K562 (cell line): Measurements from ENCODE around the gene HERC3. TPM values are rescaled to one million over a fixed set of nuclear protein-coding genes. Genes with fewer than 3 reads are reported as not detected.

Experiments used
- CREB3L1 ChIP-seq: fragments of 450-650 bp; IDR thresholded peaks from 2 replicates; pipeline ENCODE4 v1.6.1; 2014; ENCODE audit warnings: low read depth, mild to moderate bottlenecking, moderate library complexity, borderline replicate concordance
- E2F1 ChIP-seq: sonication (generic); formaldehyde crosslinking; IDR thresholded peaks from 2 replicates; pipeline ENCODE4 v1.8.1; 2023; ENCODE audit warnings: mild to moderate bottlenecking, missing genetic modification reagents, moderate library complexity
- E2F3 ChIP-seq: fragments of 250-450 bp; sonication (Bioruptor Pico); IDR thresholded peaks from 2 replicates; pipeline ENCODE4 v1.4.0; 2020; ENCODE audit warnings: mild to moderate bottlenecking
- EP400 ChIP-seq: fragments of 450-650 bp; IDR thresholded peaks from 2 replicates; pipeline ENCODE4 v1.6.1; 2017; ENCODE audit warnings: antibody characterized with exemption, mild to moderate bottlenecking, moderate library complexity
- HNRNPL ChIP-seq: fragments of 200-400 bp; formaldehyde crosslinking; IDR thresholded peaks from 2 replicates; pipeline ENCODE4 v1.6.1; 2017; ENCODE audit warnings: low read depth, mild to moderate bottlenecking, low read length
- HNRNPUL1 ChIP-seq: fragments of 200-400 bp; formaldehyde crosslinking; IDR thresholded peaks from 2 replicates; pipeline ENCODE4 v1.6.1; 2017; ENCODE audit warnings: low read length
- MCM2 ChIP-seq: fragments of 450-650 bp; IDR thresholded peaks from 2 replicates; pipeline ENCODE4 v1.6.1; 2017; ENCODE audit warnings: low read depth, mild to moderate bottlenecking
- MEIS2 ChIP-seq: fragments of 450-650 bp; IDR thresholded peaks from 2 replicates; pipeline ENCODE4 v1.6.1; 2014; ENCODE audit warnings: mild to moderate bottlenecking; ENCODE audit not compliant: partially characterized antibody
- POLR2G ChIP-seq: fragments of 200-400 bp; formaldehyde crosslinking; IDR thresholded peaks from 2 replicates; pipeline ENCODE4 v1.6.1; 2017; ENCODE audit warnings: low read depth, mild to moderate bottlenecking, antibody characterized with exemption, low read length, moderate library complexity
- PYGO2 ChIP-seq: fragments of 450-650 bp; IDR thresholded peaks from 2 replicates; pipeline ENCODE4 v1.6.1; 2016; ENCODE audit warnings: mild to moderate bottlenecking, missing genetic modification characterization, moderate library complexity, missing compliant biosample characterization
- RFX1 ChIP-seq: fragments of 450-650 bp; IDR thresholded peaks from 2 replicates; pipeline ENCODE4 v1.6.1; 2016; ENCODE audit warnings: mild to moderate bottlenecking, moderate library complexity
- RNF2 ChIP-seq: sonication (generic); IDR thresholded peaks from 2 replicates; pipeline ENCODE4 v1.6.1; 2016
- SMC3 ChIP-seq: conservative IDR thresholded peaks from 2 replicates; pipeline ENCODE4 v1.6.1; 2011; ENCODE audit warnings: low read depth, low read length, improper control_type of control experiment; ENCODE audit not compliant: insufficient read depth
- SRSF3 ChIP-seq: fragments of 200-400 bp; formaldehyde crosslinking; IDR thresholded peaks from 2 replicates; pipeline ENCODE4 v1.6.1; 2016; ENCODE audit warnings: mild to moderate bottlenecking, low read length, moderate library complexity; ENCODE audit not compliant: insufficient read depth
- STAT5A ChIP-seq: IDR thresholded peaks from 2 replicates; pipeline ENCODE4 v1.6.1; 2012; ENCODE audit warnings: low read length, inconsistent platforms, borderline replicate concordance
- TAF1 ChIP-seq: IDR thresholded peaks from 2 replicates; pipeline ENCODE4 v1.6.1; 2011; ENCODE audit warnings: mild to moderate bottlenecking, low read length, moderate library complexity; ENCODE audit not compliant: insufficient read depth, control insufficient read depth, severe bottlenecking; ENCODE audit errors: extremely low read depth
- VEZF1 ChIP-seq: fragments of 200-800 bp; sonication (Bioruptor generic); IDR thresholded peaks from 2 replicates; pipeline ENCODE4 v1.6.1; 2017; ENCODE audit warnings: missing genetic modification characterization, missing compliant biosample characterization
- ZBTB12 ChIP-seq: fragments of 250-450 bp; sonication (Bioruptor Pico); IDR thresholded peaks from 2 replicates; pipeline ENCODE4 v1.4.0; 2020
- ZBTB33 ChIP-seq: sonication (generic); formaldehyde crosslinking; IDR thresholded peaks from 2 replicates; pipeline ENCODE4 v1.8.1; 2023; ENCODE audit warnings: mild to moderate bottlenecking, missing genetic modification reagents
- ZBTB8A ChIP-seq: fragments of 450-650 bp; IDR thresholded peaks from 2 replicates; pipeline ENCODE4 v1.6.1; 2018; ENCODE audit warnings: mild to moderate bottlenecking, moderate library complexity; ENCODE audit not compliant: partially characterized antibody
- ZNF507 ChIP-seq: conservative IDR thresholded peaks from 2 replicates; pipeline ENCODE4 v1.6.1; 2017; ENCODE audit warnings: missing genetic modification characterization, missing compliant biosample characterization
- polyA plus RNA-seq, 8 experiments: library from polyadenylated mRNA; depleted of rRNA in 4 of 8; stranded (reverse) in 5 of 8; unstranded in 3 of 8; fragments of >200 nt; fragmentation: Nextera tagmentation in 2 of 8; fragmentation: Illumina TruSeq in 1 of 8; extraction: Ambion mirVana in 2 of 8; extraction: Trizol in 1 of 8; gene quantifications; 2 replicates each; pipeline versions ENCODE4 v1.2.1 to v1.2.3, GENCODE V29; 2011 to 2014; ENCODE audit warnings: inconsistent platforms in 1 of 8, missing spikeins in 1 of 8
- total RNA-seq, 7 experiments: library from RNA; depleted of rRNA in 6 of 7; stranded (reverse); fragments of >200 nt in 6 of 7; fragmentation: Illumina TruSeq in 2 of 7; extraction: Trizol in 2 of 7; gene quantifications; 2 replicates each; pipeline versions ENCODE4 v1.2.1 to v1.2.3, GENCODE V29; 2011 to 2021; ENCODE audit warnings: low replicate concordance in 1 of 7

Gene HERC3
- total and polyA plus RNA-seq, 9 of the 15 experiments (the other 6 are each of a cell fraction or from before 2014, with no cell fraction given), result 1.8 to 13.1 (median 7.6) TPM

GRCh38 chr4:88592600-88593448, 544 bp downstream of the HERC3 start (continued):
- TF ChIP-seq ZBTB33 (CRISPR knock-in tag) (peak; percentile 35; the same call in 1 of the 2 replicates), STAT5A (no peak), ZNF507 (no peak), MEIS2 (no peak), PYGO2 (tag) (no peak), TAF1 (peak; percentile 55), MCM2 (no peak), SMC3 (no peak), E2F1 (CRISPR knock-in tag) (no peak), RNF2 (no peak), ZBTB8A (no peak), VEZF1 (CRISPR knock-in tag) (peak; percentile 21; the same call in 1 of the 2 replicates), HNRNPUL1 (no peak), HNRNPL (no peak), CREB3L1 (no peak), RFX1 (no peak), SRSF3 (no peak), E2F3 (CRISPR knock-in tag) (no peak), EP400 (0 out of 2 replicates have a peak, but pooled peaks have one; percentile 33), ZBTB12 (CRISPR knock-in tag) (no peak), POLR2G (peak; percentile 72)
